ENCODE results near the gene KLHL29. TPM values are rescaled to one million over a fixed set of nuclear protein-coding genes. Genes with fewer than 3 reads are reported as not detected.

KLHL29 gene
- total RNA-seq, 1 experiment from 2014 or later, result 2.4 TPM

GRCh38 chr2:23376972-23377371, 8.0 kb upstream of the KLHL29 start:
- Histone ChIP-seq H2BK15ac (ENCODE audit: low read depth, low read length) (no peak overlapping the region), H3K4ac (ENCODE audit: low read depth, low read length) (no peak overlapping the region)
- H3K9me3 Mint-ChIP-seq, result 0 out of 5 replicates have a peak, but pooled peaks cover 0 to 2% of the 10 kb centered on the region in 2 experiments

More at GRCh38 chr2:23376972-23377371, 8.0 kb upstream of the KLHL29 start:
- Histone ChIP-seq H3K79me1 (ENCODE audit: insufficient read depth, low read depth, low read length, poor library complexity, severe bottlenecking) (no peaks in the 10 kb centered on the region), H2BK5ac (ENCODE audit: insufficient read length, low read length) (no peak overlapping the region), H2BK120ac (ENCODE audit: low read depth, low read length, poor library complexity, severe bottlenecking) (no peak overlapping the region), H3K18ac (ENCODE audit: insufficient read length, low read depth, low read length) (no peak overlapping the region), H2AK5ac (ENCODE audit: insufficient read length, low read length) (no peak overlapping the region), H3K4me2 (ENCODE audit: insufficient read depth, insufficient read length, low read length) (no peak overlapping the region), H3K9me3 (ENCODE audit: control insufficient read depth, low read depth, low read length) (no peaks in the 10 kb centered on the region), H3K56ac (ENCODE audit: insufficient read length, low read depth, low read length) (no peak overlapping the region), H3K14ac (ENCODE audit: insufficient read depth, low read length) (no peak overlapping the region), H3K23ac (ENCODE audit: insufficient read length, low read depth, low read length) (no peak overlapping the region), H3T11ph (ENCODE audit: low read length) (no peak overlapping the region), H3K27me3 (ENCODE audit: insufficient read depth, low read length) (no peaks in the 10 kb centered on the region; the same call in 1 of the 2 replicates), H3K27ac (ENCODE audit: insufficient read length, low read depth, low read length) (no peak overlapping the region), H2BK20ac (ENCODE audit: low read depth, low read length, poor library complexity, severe bottlenecking) (no peak overlapping the region), H3K23me2 (ENCODE audit: insufficient read length, low read depth, low read length, poor library complexity, severe bottlenecking) (no peaks in the 10 kb centered on the region), H2BK12ac (ENCODE audit: insufficient read length, low read depth, low read length) (no peak overlapping the region), H4K91ac (ENCODE audit: insufficient read length, low read depth, low read length) (no peak overlapping the region), H4K20me1 (ENCODE audit: control insufficient read depth, insufficient read depth, insufficient read length) (no peaks in the 10 kb centered on the region), H4K8ac (replicated peaks; ENCODE audit: insufficient read length, low read depth, low read length) (no peak overlapping the region), H3K4me1 (ENCODE audit: insufficient read depth, low read length) (no peaks in the 10 kb centered on the region; the same call in 1 of the 2 replicates), H3K9ac (ENCODE audit: extremely low read depth, insufficient read length, low read length) (no peak overlapping the region), H4K5ac (ENCODE audit: insufficient read length, low read depth, low read length) (no peak overlapping the region), H3K79me2 (ENCODE audit: insufficient read depth, low read length) (no peaks in the 10 kb centered on the region), H2AFZ (ENCODE audit: low read length) (no peak overlapping the region)
- Mint-ChIP-seq H3K4me3 (no peak overlapping the region), H3K27ac (no peak overlapping the region), H3K4me1 (peaks cover 13 to 14% of the 10 kb centered on the region in 2 experiments), H3K36me3 (ENCODE audit: insufficient read depth in 1 of 3, low read depth in 3 of 3) (no peaks in the 10 kb centered on the region; a peak in 1 of 7 replicates), H3K27me3 (ENCODE audit: low read depth) (peaks cover 41% of the 10 kb centered on the region)
- TF ChIP-seq, protein P1, sequence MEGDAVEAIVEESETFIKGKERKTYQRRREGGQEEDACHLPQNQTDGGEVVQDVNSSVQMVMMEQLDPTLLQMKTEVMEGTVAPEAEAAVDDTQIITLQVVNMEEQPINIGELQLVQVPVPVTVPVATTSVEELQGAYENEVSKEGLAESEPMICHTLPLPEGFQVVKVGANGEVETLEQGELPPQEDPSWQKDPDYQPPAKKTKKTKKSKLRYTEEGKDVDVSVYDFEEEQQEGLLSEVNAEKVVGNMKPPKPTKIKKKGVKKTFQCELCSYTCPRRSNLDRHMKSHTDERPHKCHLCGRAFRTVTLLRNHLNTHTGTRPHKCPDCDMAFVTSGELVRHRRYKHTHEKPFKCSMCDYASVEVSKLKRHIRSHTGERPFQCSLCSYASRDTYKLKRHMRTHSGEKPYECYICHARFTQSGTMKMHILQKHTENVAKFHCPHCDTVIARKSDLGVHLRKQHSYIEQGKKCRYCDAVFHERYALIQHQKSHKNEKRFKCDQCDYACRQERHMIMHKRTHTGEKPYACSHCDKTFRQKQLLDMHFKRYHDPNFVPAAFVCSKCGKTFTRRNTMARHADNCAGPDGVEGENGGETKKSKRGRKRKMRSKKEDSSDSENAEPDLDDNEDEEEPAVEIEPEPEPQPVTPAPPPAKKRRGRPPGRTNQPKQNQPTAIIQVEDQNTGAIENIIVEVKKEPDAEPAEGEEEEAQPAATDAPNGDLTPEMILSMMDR (conservative IDR thresholded peaks at IDR 0.05), result no peak
- no peak for DNase-seq
- no CpG with 5 or more reads among the region's 8 CpGs for WGBS (ENCODE audit: extremely low coverage, insufficient read length, low lambda C conversion rate)
